HEK293 (cell line): ENCODE results near the gene C16orf74.

Experiments used
- HOXA7 ChIP-seq: sonication (generic); formaldehyde crosslinking; IDR thresholded peaks from 2 replicates; pipeline ENCODE4 v1.8.1; 2022; ENCODE audit warnings: missing genetic modification reagents, borderline replicate concordance
- TF ChIP-seq, protein P1 (sequence below): fragments of 450-650 bp; formaldehyde crosslinking; IDR thresholded peaks from 2 replicates; pipeline ENCODE4 v1.5.1; 2016; ENCODE audit warnings: missing biosample characterization, missing genetic modification characterization
- TF ChIP-seq, protein P2 (sequence below): fragments of 450-650 bp; formaldehyde crosslinking; IDR thresholded peaks from 2 replicates; pipeline ENCODE4 v1.5.1; 2017; ENCODE audit warnings: missing biosample characterization, mild to moderate bottlenecking, missing genetic modification characterization, moderate library complexity

DNA sequence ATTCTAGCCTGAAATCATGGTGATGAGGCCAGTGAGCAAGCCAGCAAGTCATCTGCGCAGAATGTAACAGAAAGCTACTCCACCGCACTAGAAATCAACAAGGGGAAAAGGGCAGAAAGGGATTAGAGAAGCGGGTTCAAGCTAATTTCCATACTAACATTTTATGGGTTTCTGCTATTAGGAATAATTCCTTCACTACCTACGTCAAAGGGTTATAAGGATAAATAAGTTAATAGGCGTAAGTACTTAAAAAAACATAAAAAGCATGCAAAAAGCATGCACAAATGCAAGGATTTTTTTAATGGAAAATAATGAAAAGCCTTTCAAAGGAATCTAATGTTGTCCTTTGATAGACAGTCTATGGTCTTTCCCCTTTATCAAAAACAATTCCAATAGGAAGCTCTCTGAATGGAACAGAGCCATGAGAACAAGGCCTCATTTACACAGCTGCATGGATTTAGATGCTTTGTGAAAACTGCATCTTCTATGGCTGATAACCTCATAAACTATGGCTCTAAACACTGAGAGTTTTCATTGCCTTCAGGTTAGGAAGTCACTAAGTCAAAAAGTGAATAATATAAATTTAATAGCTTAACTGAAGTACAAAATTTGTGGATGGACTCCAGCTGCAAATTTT is 42.9 kb upstream of the C16orf74 start:
- no peak for TF ChIP-seq HOXA7 (CRISPR knock-in tag)
- TF ChIP-seq, protein P1, sequence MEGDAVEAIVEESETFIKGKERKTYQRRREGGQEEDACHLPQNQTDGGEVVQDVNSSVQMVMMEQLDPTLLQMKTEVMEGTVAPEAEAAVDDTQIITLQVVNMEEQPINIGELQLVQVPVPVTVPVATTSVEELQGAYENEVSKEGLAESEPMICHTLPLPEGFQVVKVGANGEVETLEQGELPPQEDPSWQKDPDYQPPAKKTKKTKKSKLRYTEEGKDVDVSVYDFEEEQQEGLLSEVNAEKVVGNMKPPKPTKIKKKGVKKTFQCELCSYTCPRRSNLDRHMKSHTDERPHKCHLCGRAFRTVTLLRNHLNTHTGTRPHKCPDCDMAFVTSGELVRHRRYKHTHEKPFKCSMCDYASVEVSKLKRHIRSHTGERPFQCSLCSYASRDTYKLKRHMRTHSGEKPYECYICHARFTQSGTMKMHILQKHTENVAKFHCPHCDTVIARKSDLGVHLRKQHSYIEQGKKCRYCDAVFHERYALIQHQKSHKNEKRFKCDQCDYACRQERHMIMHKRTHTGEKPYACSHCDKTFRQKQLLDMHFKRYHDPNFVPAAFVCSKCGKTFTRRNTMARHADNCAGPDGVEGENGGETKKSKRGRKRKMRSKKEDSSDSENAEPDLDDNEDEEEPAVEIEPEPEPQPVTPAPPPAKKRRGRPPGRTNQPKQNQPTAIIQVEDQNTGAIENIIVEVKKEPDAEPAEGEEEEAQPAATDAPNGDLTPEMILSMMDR (tag by site-specific recombination): no peak
- TF ChIP-seq, protein P2, sequence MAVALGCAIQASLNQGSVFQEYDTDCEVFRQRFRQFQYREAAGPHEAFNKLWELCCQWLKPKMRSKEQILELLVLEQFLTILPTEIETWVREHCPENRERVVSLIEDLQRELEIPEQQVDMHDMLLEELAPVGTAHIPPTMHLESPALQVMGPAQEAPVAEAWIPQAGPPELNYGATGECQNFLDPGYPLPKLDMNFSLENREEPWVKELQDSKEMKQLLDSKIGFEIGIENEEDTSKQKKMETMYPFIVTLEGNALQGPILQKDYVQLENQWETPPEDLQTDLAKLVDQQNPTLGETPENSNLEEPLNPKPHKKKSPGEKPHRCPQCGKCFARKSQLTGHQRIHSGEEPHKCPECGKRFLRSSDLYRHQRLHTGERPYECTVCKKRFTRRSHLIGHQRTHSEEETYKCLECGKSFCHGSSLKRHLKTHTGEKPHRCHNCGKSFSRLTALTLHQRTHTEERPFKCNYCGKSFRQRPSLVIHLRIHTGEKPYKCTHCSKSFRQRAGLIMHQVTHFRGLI: no peak
